Esophagus squamous epithelium (tissue), 5 donors: ENCODE data around the gene C18orf32. TPM values are rescaled to one million over a fixed set of nuclear protein-coding genes. Genes with fewer than 3 reads are reported as not detected.

Source experiments
- DNase-seq: peaks from one replicate; lab custom pipeline; 2025; lab: John Stamatoyannopoulos, UW
- H3K27ac ChIP-seq, 4 donors: fragments of 200-600 bp; sonication (generic); one replicate each; pipeline ENCODE4 v1.5.1; 2016 to 2019; ENCODE audit warnings: mild to moderate bottlenecking in 1 of 4
- H3K27me3 ChIP-seq, 4 donors: fragments of 200-600 bp; sonication (generic); 1 replicate in 3 of 4; 2 replicates in 1 of 4; pipeline versions ENCODE4 v1.5.1 to v1.6.0; 2017 to 2021; ENCODE audit warnings: antibody characterized with exemption in 1 of 4
- H3K36me3 ChIP-seq, 3 donors: fragments of 200-600 bp; sonication (generic); one replicate each; pipeline ENCODE4 v1.5.1; 2016 to 2019
- H3K4me1 ChIP-seq, 3 donors: fragments of 200-600 bp; sonication (generic); one replicate each; pipeline ENCODE4 v1.5.1; 2017 to 2019
- H3K4me3 ChIP-seq, 4 donors: fragments of 200-600 bp; sonication (generic); 1 replicate in 3 of 4; 2 replicates in 1 of 4; pipeline ENCODE4 v1.5.1; 2016 to 2019; ENCODE audit warnings: mild to moderate bottlenecking in 2 of 4, moderate library complexity in 1 of 4
- H3K9me3 ChIP-seq, 3 donors: fragments of 200-600 bp; sonication (generic); one replicate each; pipeline ENCODE4 v1.5.1; 2016 to 2019
- CTCF ChIP-seq, 6 experiments: fragments of 450-650 bp in 4 of 6; fragments of 200-600 bp in 2 of 6; sonication (generic) in 2 of 6; IDR thresholded peaks; one replicate each; pipeline ENCODE4 v1.5.1; 2016 to 2019; ENCODE audit warnings: antibody characterized with exemption in 6 of 6, mild to moderate bottlenecking in 4 of 6, moderate library complexity in 4 of 6
- POLR2A ChIP-seq, 4 donors: fragments of 450-650 bp; IDR thresholded peaks; one replicate each; pipeline ENCODE4 v1.6.1; 2017; ENCODE audit warnings: antibody characterized with exemption in 4 of 4, mild to moderate bottlenecking in 4 of 4, moderate library complexity in 3 of 4
- WGBS, 2 donors: methylation state at CpG; one replicate each; pipeline ENCODE4 v1.1.5; 2018; 5-methylcytosine and 5-hydroxymethylcytosine counted together
- intact Hi-C: fragments of 100-400 bp; cut with DNase I; formaldehyde crosslinking; loops from one replicate; pipeline ENCODE4 v1.15.0; 2022
- total RNA-seq, 4 donors: library from RNA; depleted of rRNA; stranded (reverse); fragments of >200 nt; gene quantifications; one replicate each; pipeline ENCODE4 v1.1.0, GENCODE V29; 2016
- donor health status: DM: yes; HTN: yes; CAD: no.

C18orf32 gene
- total RNA-seq, 4 donors from 2014 or later: 13.6 to 25.6 (median 19.6) TPM

DNA sequence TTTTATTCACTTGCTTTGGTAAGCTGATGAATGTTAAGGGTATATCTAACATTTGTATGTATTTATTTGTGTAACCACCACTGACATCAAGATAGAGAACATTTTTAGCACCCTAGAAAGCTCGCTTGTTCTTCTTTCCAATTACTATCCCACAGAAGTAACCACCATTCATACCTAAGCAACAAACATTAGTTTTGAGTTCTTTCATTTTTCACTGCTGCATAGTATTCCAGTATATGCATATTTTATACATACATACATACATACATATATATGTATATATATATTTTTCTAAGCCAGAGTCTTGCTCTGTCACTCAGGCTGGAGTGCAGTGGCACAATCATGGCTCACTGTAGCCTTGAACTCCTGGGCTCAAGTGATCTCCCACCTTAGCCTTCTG lies 15.5 kb downstream of the C18orf32 start:
- Histone ChIP-seq H3K27me3 (peaks cover 0 to 6% (median 0%) of the 10 kb centered on the region in 4 donors), H3K27ac (no peak overlapping the region), H3K4me3 (no peak overlapping the region), H3K9me3 (no peaks in the 10 kb centered on the region), H3K4me1 (peaks cover 0 to 8% (median 0%) of the 10 kb centered on the region in 3 donors), H3K36me3 (peaks cover 0 to 2% (median 0%) of the 10 kb centered on the region in 3 donors)
- DNase-seq: no peak
- intact Hi-C loops: no loop called here
- WGBS, 2 donors: 80 to 84% methylated on average over 1 of the region's 1 CpG
- no peak for TF ChIP-seq CTCF (IDR thresholded peaks at IDR 0.05)
- no peak for TF ChIP-seq POLR2A (IDR thresholded peaks at IDR 0.05)

GRCh38 chr18:49467599-49467998 lies 19.4 kb downstream of the C18orf32 start:
- H3K4me3 ChIP-seq: no peak overlapping the region
- no peak overlapping the region for H3K27ac ChIP-seq
- intact Hi-C loops: no loop called here
- no peaks in the 10 kb centered on the region for H3K36me3 ChIP-seq
- no peaks in the 10 kb centered on the region for H3K4me1 ChIP-seq
- H3K9me3 ChIP-seq: no peaks in the 10 kb centered on the region
- no peak for DNase-seq
- peaks cover 0 to 6% (median 0%) of the 10 kb centered on the region in 4 donors for H3K27me3 ChIP-seq
- TF ChIP-seq POLR2A (IDR thresholded peaks at IDR 0.05): no peak
- no peak for TF ChIP-seq CTCF (IDR thresholded peaks at IDR 0.05)
- 84 to 91% methylated on average over 4 of the region's 4 CpGs for WGBS, 2 donors

GRCh38 chr18:49467019-49467563 lies 19.9 kb downstream of the C18orf32 start:
- Histone ChIP-seq H3K36me3 (no peaks in the 10 kb centered on the region), H3K27ac (no peak overlapping the region), H3K4me1 (no peaks in the 10 kb centered on the region), H3K27me3 (peaks cover 0 to 6% (median 0%) of the 10 kb centered on the region in 4 donors), H3K4me3 (no peak overlapping the region), H3K9me3 (no peaks in the 10 kb centered on the region)
- no peak for TF ChIP-seq POLR2A (IDR thresholded peaks at IDR 0.05)
- no peak for TF ChIP-seq CTCF (IDR thresholded peaks at IDR 0.05)
- intact Hi-C loops: no loop called here
- DNase-seq: no peak
- WGBS, 2 donors: 93 to 96% methylated on average over 2 of the region's 2 CpGs

- intact Hi-C loops: no loop called here
- no peak overlapping the region for H3K27ac ChIP-seq
- no peak for DNase-seq
- H3K36me3 ChIP-seq: no peaks in the 10 kb centered on the region
- H3K4me3 ChIP-seq: no peak overlapping the region
- H3K9me3 ChIP-seq: no peaks in the 10 kb centered on the region
- no peak for TF ChIP-seq CTCF (IDR thresholded peaks at IDR 0.05)
- no peak for TF ChIP-seq POLR2A (IDR thresholded peaks at IDR 0.05)
- H3K4me1 ChIP-seq: peaks cover 4 to 9% (median 5%) of the 10 kb centered on the region in 3 donors
- 72 to 75% methylated on average over 8 of the region's 8 CpGs for WGBS, 2 donors
- peaks cover 0 to 4% (median 0%) of the 10 kb centered on the region in 4 donors for H3K27me3 ChIP-seq
Measured at GRCh38 chr18:49464718-49465598, 22.1 kb downstream of the C18orf32 start.

DNA sequence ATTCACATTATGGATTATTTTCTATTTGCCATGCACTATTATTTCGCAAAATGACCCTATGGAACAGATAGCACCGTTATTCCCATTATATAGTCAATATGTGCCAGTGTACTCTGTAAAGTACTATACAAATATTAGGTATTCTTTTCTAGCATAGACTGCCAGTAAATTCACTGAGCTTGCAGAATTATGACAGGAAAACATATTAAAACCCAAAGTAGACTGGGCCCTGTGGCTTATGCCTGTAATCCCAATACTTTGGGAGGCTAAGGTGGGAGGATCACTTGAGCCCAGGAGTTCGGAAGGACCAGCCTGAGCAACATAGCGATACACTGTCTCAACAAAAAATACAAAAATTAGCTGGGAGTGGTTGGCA lies 25.4 kb downstream of the C18orf32 start:
- Histone ChIP-seq H3K27ac (no peak overlapping the region), H3K4me3 (no peak overlapping the region), H3K36me3 (no peaks in the 10 kb centered on the region), H3K4me1 (peaks cover 8 to 33% (median 13%) of the 10 kb centered on the region in 3 donors), H3K9me3 (no peaks in the 10 kb centered on the region), H3K27me3 (no peaks in the 10 kb centered on the region)
- no peak for TF ChIP-seq CTCF (IDR thresholded peaks at IDR 0.05)
- WGBS, 2 donors: 94 to 96% methylated on average over 4 of the region's 4 CpGs
- no peak for DNase-seq
- intact Hi-C loops: no loop called here
